ENCODE measurements around the gene FGF1.

The FGF1 gene

GRCh38 chr5:142611154-142611553 lies 74.7 kb downstream of the FGF1 start:
- DNase-seq (ENCODE audit: low spot score) = peak; percentile 75

GRCh38 chr5:142610176-142611001 lies 75.5 kb downstream of the FGF1 start:
- no peak for DNase-seq (ENCODE audit: low spot score)

GRCh38 chr5:142609142-142609541 lies 76.7 kb downstream of the FGF1 start:
- DNase-seq (ENCODE audit: low spot score) = no peak

- no peak for DNase-seq (ENCODE audit: low spot score)
These were observed 77.8 kb downstream of the FGF1 start for GRCh38 chr5:142608081-142608480.

DNA sequence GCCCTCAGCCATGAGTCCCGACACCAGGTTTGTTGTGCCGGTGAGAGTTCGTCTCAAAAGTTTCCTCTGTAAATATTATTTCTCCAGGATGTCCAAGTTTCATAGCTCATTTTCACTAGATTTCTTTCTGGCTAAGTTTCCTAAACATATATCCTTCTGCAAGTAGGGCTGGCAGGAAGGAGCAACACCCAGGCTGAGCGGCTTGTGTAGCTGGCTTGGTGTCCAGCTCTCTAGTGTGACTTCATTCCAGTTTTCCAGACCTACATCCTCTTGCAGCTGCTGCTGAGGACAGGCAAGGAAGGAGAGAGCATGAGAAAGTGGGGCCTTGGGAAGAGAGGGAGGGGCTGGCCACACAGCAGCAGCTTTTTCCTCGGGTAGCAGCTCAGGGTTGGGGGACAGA lies 80.3 kb downstream of the FGF1 start:
- DNase-seq (ENCODE audit: low spot score) = no peak

GRCh38 chr5:142602720-142603245 lies 83.1 kb downstream of the FGF1 start:
- peak; percentile 61 for DNase-seq (ENCODE audit: low spot score)

DNA sequence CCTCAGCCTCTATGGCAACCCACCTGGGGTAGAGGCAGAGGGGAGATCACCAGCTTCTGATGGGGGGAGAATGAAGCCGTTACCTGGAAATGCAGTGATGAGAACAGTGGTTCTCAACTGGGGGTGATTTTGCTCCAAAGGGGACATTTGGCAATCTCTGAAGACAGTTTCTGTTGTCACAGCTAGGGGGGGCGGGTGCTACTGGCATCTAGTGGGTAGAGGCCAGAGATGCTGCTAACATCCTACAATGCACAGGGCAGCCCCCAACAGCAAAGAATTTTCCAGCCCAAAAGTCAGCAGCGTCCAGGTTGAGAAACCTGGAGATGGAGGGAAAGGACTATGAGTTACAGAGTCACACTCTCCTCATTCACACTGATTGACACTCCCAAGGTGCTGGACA lies 84.5 kb downstream of the FGF1 start:
- no peak for DNase-seq (ENCODE audit: low spot score)

DNA sequence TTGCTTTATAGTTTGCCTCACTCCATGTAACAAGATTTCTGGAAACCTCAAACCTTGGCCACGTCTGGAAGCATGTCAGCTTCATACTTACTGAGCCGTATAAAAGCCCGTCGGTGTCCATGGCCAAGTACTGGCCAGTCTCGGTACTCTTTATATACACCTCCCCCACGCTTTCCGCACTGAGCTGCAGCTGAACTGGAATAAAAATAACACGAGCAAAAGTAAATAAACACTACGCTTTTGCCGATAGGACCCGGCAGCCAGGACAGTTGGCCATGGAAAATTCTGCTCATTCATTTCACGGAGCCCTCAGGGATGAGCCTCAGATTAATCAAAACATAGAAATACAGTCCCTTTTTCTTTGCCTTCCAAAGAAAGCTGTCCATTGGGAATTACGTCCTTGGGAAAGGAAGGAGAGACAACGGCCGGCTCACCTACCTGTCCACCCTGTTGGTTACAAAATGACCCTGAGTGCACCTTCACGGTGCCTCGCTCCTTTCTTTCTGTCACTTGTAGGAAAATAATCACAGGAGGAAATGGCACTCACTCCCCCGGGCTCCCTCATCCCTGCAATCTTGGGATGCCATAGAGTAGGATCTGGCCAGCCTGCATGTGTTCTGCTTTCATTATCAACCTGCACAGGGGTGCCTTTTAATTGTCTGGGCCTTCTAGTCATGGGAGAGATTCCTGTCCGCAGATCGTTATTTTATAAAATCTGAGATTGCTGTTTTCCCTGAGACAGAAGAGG lies 85.1 kb downstream of the FGF1 start:
- no peak for DNase-seq (ENCODE audit: low spot score)

DNA sequence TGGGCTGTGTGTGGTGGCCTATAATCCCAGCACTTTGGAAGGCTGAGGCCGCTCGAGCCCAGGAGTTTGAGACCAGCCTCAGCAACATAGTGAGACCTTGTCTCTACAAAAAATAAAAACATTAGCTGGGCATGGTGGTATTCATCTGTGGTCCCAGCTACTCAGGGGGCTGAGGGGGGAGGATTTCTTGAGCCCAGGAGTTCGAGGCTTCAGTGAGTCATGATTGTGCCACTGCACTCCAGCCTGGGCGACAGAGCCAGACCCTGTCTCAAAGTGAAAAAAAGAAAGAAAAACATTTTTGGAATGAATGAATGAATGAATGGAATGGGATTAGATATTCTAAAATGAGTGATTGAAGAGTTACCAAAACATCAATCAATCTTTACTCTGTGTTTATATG lies 85.8 kb downstream of the FGF1 start:
- no peak for DNase-seq (ENCODE audit: low spot score)

- DNase-seq (ENCODE audit: low spot score) = no peak
These were observed 87.6 kb downstream of the FGF1 start for GRCh38 chr5:142598338-142598700.

- peak; percentile 97 for DNase-seq (ENCODE audit: low spot score)
These were observed 88.1 kb downstream of the FGF1 start for GRCh38 chr5:142597546-142598337.

DNA sequence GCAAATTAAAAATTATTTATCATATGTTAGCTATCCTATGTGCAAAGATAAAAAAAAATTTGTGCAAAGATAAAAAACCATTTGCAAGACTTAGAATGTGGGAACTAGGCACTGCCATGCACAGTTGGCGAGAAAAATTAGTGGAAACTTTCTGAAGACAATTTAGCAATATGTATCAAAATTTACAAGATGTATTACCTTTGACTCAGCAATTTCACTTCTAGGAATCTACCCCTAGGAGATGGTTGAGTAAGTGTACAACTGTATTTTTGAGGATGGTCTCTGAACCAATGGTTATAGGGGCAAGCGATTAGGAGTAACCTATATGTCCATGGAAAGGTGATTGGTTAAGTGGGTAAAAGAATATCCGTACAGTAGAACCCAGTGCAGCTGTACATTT lies 88.9 kb downstream of the FGF1 start:
- no peak for DNase-seq (ENCODE audit: low spot score)

DNA sequence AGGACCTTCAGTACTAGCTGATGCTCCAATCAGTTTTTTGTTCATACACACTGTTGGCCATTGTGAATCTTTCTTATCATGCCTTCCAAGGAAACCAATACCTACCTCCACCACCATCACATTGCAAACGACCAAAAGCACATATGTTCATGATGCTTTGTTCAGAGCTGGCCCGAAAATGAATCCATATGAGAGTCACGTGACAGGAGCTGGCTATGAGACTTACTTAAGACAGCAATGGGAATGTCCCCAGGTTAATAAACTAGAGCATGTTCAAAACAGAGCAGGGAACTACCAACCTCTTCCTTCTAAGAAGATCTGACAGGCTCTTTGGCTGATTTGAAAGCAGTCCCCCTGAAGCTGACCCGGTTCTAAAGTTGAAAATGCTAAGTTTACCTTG lies 93.5 kb downstream of the FGF1 start:
- DNase-seq (ENCODE audit: low spot score) = no peak

- DNase-seq (ENCODE audit: low spot score) = no peak
These were observed 95.2 kb downstream of the FGF1 start for GRCh38 chr5:142590451-142591231.

- DNase-seq (ENCODE audit: low spot score) = no peak
These were observed 96.2 kb downstream of the FGF1 start for GRCh38 chr5:142589720-142590119.

DNA sequence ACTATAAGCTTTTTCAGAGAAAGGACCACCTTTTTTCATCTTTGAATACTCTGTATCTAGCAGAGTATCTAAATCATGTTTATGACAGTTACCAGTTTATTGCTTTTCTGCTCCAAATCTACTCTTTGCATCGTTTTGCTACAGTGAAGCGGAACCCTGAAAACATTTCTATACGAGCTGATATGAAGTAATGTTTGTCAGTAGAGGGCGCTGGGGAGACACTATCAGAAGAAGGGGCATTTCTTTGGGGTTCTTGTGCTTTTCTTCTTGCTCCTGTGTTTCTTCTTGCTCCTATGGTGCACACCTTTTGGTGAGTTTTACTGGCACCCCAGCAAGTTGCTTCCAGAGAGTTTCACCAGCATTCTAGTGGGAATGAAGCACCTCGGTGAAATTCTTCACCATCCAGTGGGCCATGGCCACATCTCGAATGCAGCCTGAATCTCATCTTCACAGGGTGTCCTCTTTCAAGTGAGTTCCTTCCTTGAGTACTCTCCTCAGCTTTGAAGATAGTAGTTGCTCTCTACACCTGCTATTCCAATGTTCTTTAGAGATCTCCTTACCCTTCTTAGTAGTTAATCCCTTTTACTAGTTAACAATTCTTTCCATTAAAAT lies 98.4 kb downstream of the FGF1 start:
- DNase-seq (ENCODE audit: low spot score) = peak; percentile 51

- no peak for DNase-seq (ENCODE audit: low spot score)
These were observed 99.3 kb downstream of the FGF1 start for GRCh38 chr5:142586552-142586951.

DNA sequence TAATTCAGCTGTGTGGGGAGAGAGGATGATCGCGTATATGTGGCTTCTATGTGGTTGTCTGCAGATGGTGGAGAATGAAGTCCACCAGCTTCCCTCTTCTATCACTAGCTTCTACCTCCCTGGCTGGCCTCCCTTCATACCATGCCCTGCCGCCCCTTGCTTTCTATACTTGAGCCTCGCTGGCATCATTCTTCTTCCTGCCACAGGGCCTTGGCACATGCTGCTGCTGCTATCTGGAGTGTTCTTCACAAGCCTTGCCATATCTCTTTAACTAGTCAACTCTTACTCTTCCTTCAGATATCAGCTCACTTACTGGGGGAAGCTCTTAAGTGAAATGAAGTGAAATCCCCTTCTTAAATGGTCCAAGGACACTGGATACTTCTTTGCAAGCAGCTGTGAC lies 100.4 kb downstream of the FGF1 start:
- no peak for DNase-seq (ENCODE audit: low spot score)

- DNase-seq (ENCODE audit: low spot score) = no peak
These were observed 101.0 kb downstream of the FGF1 start for GRCh38 chr5:142584891-142585290.

- no peak for DNase-seq (ENCODE audit: low spot score)
These were observed 107.6 kb downstream of the FGF1 start for GRCh38 chr5:142578161-142578830.

DNA sequence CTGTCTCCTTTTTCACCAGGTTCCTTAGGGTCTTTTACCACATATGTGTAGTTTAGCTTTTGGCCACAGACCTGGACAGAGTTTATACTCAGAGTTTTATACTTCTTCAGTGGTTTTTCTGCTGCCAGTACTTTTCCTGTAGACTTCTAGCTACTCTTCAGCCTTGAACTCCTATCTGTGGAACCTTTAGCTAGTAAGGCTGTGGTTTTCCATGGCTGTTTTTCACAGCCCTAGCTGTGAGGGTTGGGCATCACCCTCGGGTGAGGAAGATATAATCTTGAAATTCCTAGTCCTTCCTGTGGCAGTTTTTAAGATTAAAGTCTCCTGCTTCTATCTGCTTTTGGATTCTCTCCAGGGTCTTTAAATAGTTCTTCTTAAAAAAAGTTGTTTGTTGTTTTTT lies 109.1 kb downstream of the FGF1 start:
- DNase-seq (ENCODE audit: low spot score) = no peak
